Fibroblast of peridontal ligament (primary cell): Measurements from ENCODE around the gene ATG2B.

Experiments used
- DNase-seq: peaks from one replicate; pipeline ENCODE4 v3.0.0-alpha.2; 2010; ENCODE audit errors: extremely low read depth

ATG2B gene

DNA sequence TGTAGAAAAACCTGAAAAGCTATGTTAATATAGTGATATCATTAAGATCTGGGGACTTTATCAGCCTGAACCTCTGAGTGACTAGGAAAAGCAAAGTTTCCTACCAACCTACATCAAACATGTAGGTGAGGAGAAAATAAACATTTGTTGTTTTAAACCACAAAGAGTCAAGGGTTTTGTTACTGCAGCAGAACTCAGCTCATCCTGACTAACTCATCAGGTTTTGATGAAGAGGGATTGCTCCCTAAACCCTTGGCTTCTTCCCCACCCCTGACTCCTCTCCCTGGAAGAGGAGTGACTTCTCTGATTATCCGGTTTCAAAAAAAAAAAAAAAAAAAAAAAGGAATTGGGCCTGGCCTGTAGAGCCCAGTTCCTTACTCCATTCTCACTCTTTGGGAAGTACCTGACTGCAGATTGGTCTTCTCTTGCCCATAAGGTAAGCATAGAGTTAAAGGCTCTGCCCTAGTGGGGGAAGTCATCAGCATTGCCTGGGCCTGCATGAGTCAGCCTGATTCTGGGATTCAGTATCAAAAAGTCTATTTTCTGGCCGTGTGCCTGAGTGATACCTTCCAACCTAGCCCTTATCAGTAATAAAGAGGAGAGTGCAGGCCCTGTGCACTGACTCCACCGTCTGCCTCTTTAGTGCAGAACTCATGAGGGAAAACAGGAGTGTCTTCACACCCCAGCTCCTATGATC is 90.2 kb downstream of the ATG2B start:
- no peak for DNase-seq

DNA sequence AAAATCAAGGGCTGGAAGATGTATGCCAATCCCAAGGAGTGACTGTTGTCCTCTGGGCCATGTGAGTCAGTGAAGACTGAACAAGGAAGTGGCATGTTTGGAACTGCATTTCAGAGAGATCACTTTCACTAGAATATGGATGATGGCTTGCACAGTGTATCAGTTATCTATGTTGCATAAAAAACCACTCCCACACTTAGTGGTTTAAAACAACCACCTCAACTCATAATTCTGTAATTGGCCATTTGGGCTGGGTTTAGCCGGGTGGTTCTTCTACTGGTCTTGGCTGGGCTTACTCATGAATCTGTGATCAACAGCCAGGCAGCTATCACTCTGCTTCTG is 91.7 kb downstream of the ATG2B start:
- no peak for DNase-seq

DNA sequence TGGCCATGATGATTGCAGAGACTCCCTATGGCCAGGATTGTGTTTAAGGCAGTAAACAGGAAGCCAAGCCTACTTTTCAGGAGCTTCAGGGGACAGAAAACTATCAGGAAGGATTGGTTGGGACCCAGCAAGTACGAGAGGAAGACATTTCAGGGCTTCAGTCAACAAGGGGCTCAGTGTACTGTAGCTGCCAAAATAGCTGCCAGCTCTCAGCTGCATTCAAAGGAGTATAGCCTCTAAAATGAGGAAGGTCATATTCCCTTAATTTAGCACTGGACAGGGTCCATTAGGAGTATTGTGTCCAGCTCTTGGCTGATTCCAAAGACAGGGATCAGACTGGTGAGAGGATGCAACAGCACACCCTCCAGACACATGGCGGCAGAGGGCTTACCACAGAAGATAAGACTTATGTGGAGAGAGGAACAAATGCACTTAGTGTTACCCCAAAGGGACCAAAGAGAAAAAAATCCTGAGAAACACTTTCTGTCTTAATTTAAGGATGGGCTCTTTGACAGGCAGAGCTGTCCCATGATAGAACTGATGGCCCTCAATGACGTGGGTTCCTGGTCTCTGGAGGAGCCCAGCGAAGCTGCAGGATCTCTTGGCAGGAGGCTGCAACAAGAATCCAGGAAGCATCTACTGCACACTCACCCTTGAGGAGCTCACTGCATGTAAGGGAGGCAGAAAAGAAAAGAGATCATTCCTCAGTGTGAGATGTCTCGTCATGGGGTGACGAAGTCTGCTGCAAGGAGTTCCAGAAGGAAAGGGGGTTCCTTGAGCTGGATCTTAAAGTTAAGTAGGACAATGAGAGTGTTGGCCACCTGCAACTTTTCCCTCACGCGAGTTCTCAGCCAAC is 92.3 kb downstream of the ATG2B start:
- DNase-seq, result no peak

DNA sequence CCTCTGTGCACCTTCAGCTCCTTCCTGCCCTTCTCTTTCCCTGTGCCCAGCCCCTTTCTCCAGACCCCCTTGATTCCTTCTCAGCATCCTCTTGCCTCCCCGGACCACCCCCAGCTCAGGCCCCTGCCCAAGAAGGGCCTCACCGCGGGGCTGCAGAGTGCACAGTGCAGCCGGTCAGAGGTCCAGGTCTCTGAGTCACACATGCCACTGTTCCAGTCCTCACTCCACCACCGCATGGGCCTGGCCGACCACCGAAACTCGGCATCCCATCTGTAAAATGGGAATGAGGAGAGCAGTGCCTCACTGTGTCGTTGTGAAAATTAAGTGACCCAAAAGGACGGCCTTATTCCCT is 93.8 kb downstream of the ATG2B start:
- no peak for DNase-seq

DNA sequence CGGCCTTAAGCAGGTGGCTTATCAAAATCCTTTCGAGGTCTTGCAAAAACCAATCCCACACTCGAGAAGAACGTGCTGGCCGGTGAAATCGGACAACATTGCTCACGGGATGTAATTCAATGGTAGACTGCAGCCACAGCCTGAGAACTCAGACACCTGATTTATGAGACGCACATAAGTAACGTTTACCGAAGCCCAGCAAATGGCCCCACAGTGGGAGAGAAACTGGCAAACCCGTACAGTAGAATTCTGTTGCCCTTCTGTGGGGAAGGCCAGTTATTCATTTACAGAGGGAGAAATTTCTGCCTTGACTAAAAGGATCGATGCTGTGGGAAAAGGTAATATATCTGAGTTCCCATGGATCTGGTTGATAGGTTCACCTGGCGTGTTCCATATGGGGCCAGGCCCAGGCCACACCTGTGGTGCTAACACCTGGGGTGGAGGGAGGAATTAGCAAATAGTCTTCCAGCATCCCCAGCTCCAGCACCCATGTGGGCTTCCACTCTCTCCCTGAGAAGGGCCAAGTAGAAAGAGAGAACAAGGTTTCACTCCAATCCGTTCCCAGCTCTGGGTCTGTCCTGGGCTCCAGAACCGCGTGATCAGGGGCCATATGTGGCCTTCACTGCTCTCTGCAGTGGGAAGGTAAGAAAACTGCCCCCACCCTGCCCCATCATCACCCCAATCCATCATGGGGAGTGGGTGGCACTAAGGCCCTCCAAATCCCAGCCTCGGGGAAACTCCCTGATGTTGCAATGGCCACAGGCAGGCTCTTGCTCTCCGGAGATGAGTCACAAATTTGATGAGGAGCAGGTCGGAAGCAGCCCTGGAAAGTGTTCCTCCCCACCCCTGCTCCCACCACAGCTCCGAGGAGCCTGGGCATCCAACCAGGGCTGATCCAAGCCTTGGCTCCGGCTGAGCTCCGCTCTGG is 94.4 kb downstream of the ATG2B start:
- peak; percentile 93 for DNase-seq

DNA sequence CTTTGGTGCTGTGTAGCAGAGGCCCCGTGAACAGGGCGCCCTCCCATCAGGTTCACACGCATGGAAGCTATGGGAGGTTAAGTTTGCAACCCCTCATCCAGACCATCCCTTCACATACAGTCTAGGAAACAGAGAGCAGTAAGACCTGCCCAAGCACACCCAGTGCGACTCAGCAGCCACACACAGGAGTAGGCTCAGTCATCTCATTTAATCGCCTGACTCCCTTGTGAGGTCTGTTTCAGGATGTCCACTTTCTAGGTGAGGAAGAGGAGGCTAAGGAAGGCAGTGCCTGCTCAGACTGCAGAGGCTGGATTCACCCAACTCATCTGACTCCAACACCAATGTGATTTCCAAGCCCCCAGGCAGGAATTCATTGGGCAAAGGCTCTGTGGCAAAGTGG is 95.2 kb downstream of the ATG2B start:
- no peak for DNase-seq

DNA sequence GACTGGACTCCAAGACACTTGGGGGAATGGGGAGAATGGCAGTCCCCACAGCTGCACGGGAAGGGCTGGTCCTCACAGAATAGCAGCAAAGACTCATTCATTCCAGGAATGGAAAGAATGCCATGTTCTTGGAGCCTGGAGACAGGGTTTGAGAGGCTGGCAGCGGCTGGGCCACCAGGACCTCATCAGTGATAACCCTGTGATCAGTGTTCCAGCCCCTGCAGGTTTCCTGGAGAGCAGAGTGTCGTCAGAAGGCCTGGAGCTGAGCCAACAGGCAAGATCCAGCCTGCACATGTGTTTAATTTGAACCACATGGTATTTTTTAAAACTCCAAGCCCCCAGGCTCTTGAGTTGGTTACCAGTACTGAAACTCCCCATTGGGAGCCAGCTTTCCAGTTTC is 95.8 kb downstream of the ATG2B start:
- peak; percentile 90 for DNase-seq

DNA sequence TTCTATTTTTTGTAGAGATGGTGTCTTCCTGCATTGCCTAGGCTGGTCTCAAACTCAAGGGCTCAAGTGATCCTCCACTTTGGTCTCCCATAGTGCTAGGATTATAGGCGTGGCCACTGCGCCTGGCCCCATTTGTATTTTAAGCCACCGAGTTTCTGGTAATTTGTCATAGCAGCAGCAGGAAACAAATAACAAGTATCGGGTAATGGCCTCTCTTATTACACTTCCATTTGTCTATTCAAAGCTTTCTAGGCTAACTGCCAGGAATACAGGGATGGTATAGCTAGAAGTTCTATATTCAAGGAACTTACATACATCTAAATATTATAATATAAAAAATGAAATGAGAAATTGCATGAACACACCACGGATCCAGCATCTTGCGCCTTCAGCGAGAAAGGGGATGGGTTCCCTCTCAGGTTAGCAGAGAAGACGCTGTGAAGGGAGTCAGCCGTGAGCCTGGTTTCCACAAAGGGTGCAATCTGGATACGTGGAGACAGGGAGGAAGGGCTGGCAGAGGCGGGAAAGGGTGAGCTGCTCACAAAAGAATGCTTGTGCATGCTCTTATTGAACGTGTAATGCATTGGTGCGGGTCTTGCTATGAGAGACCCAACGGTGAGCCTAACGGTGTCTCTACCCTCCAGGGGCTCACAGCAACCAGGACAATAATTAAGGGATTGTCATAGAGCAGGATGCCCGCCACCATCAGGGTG is 97.6 kb downstream of the ATG2B start:
- DNase-seq, result no peak

DNA sequence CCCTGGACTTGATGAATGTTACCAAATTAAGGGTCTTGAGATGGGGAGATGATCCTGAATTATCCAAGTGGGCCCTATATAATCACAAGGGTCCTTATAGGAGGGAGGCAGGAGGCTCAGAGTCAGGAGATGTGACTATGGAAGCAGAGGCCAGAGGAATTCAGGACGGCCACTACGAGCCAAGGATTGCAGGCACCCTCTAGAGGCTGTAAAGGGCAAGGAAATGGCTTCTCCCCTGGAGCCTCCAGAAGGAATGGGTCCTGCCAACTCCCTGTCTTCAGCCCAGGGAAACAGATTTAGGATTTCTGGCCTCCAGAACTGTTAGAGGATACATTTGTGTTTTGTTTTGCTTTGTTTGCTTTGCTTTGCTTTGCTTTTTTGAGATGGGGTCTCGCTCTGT is 98.3 kb downstream of the ATG2B start:
- peak; percentile 43 for DNase-seq

DNA sequence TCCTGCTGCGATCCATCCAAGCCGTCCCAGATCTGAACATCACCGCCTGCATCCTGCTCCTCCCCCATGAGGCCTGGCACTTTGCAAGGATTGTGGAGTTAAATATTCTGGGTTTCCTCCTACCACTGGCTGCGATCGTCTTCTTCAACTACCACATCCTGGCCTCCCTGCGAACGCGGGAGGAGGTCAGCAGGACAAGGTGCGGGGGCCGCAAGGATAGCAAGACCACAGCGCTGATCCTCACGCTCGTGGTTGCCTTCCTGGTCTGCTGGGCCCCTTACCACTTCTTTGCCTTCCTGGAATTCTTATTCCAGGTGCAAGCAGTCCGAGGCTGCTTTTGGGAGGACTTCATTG is 99.0 kb downstream of the ATG2B start:
- no peak for DNase-seq

DNA sequence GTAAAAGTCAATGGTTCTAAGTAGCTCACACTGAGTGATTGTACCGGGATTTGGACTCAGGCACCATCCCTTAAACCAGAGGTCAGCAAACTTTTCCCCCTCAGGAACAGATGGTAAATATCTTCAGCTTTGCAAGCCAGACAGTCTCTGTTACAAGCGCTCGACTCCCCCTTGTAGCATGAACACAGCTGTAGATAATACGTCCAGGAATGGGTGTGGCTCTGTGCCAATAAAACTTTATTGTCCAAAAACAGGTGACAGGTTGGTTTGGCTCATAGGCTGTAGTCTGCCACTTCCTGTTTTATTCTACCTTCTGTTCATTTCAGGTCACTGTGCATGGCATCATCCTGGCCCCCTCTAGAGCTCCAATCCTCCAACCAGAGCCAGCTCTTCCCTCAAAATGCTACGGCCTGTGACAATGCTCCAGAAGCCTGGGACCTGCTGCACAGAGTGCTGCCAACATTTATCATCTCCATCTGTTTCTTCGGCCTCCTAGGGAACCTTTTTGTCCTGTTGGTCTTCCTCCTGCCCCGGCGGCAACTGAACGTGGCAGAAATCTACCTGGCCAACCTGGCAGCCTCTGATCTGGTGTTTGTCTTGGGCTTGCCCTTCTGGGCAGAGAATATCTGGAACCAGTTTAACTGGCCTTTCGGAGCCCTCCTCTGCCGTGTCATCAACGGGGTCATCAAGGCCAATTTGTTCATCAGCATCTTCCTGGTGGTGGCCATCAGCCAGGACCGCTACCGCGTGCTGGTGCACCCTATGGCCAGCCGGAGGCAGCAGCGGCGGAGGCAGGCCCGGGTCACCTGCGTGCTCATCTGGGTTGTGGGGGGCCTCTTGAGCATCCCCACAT is 99.6 kb downstream of the ATG2B start:
- DNase-seq, result no peak

DNA sequence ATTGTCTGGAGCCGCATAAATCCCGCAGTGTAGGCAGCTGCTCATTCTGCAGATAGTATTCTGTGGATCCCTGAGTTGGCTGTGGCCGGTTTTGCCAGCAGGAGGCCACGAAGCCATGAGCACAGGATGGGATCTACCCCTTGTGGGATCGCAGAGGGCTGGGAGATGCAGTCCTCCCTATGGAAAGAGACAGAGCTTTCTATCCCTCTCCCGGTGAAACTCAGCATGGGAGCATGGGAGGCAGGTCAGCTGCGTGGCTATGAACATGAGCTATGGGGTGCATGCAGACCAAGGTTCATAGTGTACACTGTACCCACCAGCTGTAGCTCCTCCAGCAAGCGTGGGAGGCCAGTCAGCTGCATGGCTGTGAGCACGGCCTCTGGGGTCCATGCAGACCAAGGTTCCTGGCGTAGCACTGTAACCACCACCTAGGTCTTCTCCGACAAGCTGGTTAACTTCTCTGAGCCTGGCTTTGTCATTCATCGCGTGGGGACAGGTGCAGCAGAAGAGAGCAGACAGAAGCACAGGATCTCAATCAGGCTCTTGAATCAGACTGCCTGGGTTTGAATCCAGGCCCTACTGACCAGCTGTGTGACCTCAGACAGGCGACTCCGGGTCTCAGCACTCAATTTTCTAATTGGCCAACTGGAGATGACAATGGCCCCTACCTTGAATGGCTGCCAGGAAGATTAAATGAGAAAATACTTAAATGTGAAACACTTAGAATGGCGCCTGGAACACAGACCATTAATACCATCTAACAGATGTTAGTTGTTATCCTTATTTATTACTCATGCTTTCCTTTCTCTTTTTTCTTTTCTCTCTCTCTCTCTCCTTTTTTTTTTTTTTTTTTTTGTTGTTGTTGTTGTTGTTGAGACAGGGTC is 101.1 kb downstream of the ATG2B start:
- no peak for DNase-seq

DNA sequence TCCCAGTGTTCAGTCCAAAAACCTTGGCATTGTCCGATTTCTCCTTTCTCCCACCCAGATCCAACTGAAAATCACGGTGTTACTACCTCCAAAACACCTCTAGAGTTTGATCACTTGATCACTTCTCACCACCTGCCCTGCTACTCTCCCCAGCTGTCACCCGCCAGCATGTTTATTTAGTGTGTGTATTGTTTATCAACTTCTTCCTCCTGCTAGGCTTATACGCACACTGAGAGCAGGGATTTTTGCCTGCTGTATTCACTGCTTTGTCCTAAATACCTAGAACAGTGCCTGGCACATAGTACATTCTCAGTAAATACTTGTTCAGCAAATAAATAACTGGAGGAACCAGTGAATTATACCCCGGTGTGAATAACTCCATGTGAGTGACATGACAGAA is 102.1 kb downstream of the ATG2B start:
- no peak for DNase-seq

DNA sequence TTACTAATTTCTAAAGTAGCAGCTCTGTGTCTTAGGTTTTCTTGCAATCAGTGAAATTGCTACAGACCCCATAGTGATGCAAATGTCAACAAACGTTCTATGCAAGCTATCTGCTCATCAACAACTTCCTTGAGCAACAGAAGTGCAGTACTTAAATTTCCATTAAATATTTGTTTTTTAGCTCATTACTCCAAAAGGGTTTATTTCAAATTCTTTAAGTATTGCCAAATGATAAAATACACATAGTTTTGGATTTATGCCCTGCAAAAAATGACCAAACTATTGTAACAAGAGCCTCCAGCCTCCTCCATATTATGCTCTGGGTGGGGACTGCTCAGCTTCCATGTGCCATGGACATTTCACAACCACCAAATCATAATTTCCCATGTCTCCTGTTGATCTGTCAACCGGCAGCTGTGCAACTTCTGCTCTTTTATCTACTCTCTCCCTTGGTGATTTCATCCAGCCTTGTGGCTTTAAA is 102.8 kb downstream of the ATG2B start:
- peak; percentile 94 for DNase-seq

DNA sequence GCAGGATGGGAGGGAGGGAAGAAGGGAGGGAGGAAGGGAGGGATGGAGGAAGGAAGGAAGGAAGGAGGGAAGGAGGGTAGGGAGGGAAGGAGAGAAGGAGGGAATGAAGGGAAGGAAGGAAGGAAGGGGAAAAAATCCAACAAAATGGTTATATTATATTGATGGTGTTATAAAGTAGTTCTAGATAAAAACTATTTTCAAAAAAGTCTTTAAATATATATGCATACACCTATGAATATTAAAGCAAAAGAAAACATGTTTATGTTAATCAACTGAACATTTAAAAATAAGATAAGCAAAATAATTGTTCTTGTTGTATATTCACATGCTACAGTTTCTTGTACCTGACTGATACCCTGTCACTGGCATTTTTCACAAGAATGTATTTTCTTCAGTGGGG is 105.2 kb downstream of the ATG2B start:
- DNase-seq, result no peak

DNA sequence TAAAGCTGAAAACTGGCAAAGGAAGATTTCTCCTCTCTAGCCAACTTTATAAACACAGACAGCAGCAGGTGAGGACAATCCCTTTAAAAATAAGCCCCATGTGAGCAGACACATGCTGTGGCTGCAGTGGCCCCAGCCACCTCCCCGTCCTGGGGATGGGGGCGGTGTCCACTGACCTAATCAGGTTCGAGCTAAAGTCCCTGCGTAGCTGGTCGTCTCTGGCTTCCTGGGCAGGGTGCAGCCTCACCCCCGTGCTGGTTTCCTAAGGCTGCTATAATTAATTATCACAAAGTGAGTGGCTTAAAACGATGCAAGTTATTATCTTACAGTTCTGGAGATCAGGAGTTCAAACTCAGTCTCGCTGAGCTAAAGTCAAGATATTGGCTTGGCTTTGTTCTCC is 106.1 kb downstream of the ATG2B start:
- no peak for DNase-seq

DNA sequence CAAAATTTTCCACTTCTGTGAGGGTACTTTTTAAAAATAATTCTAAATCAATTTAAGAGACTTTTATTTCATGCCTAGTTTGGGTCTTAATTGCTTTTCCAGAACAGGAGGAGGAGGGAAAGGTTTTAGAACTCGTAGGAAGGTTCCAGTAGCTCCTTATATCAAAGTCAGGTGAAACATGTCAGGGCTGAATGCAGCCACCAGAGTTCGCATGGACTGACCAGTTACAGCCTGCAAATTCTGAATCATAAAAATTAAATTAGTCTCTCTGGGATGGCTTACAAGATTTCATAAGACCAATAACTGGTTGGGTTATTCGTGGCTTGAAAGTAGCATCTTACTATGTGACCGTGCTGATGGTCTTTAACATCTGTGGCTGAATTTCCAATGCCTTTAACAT is 106.7 kb downstream of the ATG2B start:
- peak; percentile 81 for DNase-seq

DNA sequence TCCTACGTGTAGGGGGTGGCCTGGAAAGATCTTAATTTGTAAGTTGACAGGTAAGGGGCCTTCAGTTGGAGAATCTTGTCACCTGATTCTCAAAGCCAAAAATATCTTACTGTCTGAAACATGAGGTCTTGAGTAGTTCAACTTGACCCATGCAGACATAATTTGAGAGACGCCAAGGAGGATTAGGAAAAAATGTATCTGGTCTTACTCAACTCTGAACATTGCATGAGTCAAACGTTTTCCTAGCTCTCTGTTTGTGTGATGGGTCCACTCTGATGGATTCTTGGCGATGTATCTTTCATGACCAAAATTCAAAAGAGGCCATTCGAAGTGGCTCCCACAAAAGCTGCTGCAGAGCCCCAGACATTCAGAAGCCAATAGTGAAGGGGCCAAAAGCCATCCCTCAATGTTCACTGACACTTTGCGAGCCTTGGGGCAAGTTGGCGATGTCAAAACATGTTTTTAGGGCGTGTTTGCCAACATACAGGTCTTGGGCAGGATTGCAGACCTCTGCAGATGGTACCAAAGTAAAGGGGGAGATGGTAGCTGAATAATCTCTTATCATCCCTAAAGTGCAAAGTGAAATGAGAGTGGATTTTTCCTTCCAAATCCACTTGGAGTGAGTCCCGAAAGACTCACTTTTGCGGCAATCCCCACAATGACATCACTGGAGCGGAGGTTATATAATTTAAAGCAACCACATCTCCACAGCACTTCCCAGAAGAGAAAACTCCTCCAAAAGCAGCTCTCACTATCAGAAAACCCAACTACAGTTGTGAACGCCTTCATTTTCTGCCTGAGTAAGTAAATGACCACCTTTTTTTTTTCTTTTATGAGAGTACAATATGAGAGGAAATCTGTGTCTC is 107.4 kb downstream of the ATG2B start, which contains the start of gene BDKRB1:
Gene BDKRB1 (plus strand): TSS at position 710 of the 866 bp plus-strand sequence. CDS start 7,473 bp downstream, outside the sequence.
- peak; percentile 94 for DNase-seq

DNA sequence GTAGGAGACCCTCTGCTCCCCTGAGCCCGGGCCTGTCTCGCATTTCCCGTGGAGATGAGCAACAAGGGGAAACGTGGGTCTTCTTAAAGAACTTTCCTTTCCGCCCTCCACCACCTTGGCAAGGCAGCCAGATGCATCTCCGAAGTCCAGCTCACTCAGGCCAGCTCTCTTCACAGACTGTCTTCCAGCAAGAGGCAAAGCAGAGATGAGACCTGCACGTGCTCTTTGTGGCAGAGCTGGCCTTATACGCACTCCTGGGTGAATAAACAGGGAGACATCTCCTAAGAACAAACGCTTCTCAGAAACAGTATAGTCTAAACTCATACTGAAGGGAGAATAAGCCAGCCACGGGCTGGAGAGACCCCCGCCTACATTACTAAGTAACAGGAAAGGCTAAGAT is 108.5 kb downstream of the ATG2B start:
- no peak for DNase-seq
